ENCODE results near the gene MYBBP1A. TPM values are rescaled to one million over a fixed set of nuclear protein-coding genes. Genes with fewer than 3 reads are reported as not detected.

MYBBP1A gene
- total RNA-seq, 1 donor from 2014 or later = 92.0 TPM

- Histone ChIP-seq H3K27me3 (ENCODE audit: control insufficient read depth, insufficient read depth, low read length) (no peaks in the 10 kb centered on the region), H3K36me3 (ENCODE audit: control insufficient read depth, insufficient read depth, low read length) (peaks cover 9% of the 10 kb centered on the region), H3K4me3 (ENCODE audit: low read depth, low read length) (no peak overlapping the region)
- TF ChIP-seq CTCF (IDR thresholded peaks at IDR 0.05; ENCODE audit: insufficient read depth, low read length, poor library complexity, severe bottlenecking) = no peak
- no peak for DNase-seq (ENCODE audit: low read depth)
Measured at GRCh38 chr17:4529533-4530152, 25.5 kb downstream of the MYBBP1A start.

- peaks cover 8% of the 10 kb centered on the region for H3K36me3 ChIP-seq (ENCODE audit: control insufficient read depth, insufficient read depth, low read length)
- TF ChIP-seq CTCF (IDR thresholded peaks at IDR 0.05; ENCODE audit: insufficient read depth, low read length, poor library complexity, severe bottlenecking) = no peak
- H3K4me3 ChIP-seq (ENCODE audit: low read depth, low read length) = no peak overlapping the region
- no peaks in the 10 kb centered on the region for H3K27me3 ChIP-seq (ENCODE audit: control insufficient read depth, insufficient read depth, low read length)
- DNase-seq (ENCODE audit: low read depth) = no peak
Measured at GRCh38 chr17:4527566-4528125, 27.5 kb downstream of the MYBBP1A start.

GRCh38 chr17:4527134-4527533 is 28.1 kb downstream of the MYBBP1A start:
- peaks cover 8% of the 10 kb centered on the region for H3K36me3 ChIP-seq (ENCODE audit: control insufficient read depth, insufficient read depth, low read length)
- H3K27me3 ChIP-seq (ENCODE audit: control insufficient read depth, insufficient read depth, low read length) = no peaks in the 10 kb centered on the region
- H3K4me3 ChIP-seq (ENCODE audit: low read depth, low read length) = no peak overlapping the region
- no peak for DNase-seq (ENCODE audit: low read depth)
- TF ChIP-seq CTCF (IDR thresholded peaks at IDR 0.05; ENCODE audit: insufficient read depth, low read length, poor library complexity, severe bottlenecking) = no peak

- Histone ChIP-seq H3K27me3 (ENCODE audit: control insufficient read depth, insufficient read depth, low read length) (no peaks in the 10 kb centered on the region), H3K4me3 (ENCODE audit: low read depth, low read length) (no peak overlapping the region), H3K36me3 (ENCODE audit: control insufficient read depth, insufficient read depth, low read length) (peaks cover 8% of the 10 kb centered on the region)
- no peak for DNase-seq (ENCODE audit: low read depth)
- TF ChIP-seq CTCF (IDR thresholded peaks at IDR 0.05; ENCODE audit: insufficient read depth, low read length, poor library complexity, severe bottlenecking) = no peak
Measured at GRCh38 chr17:4525691-4526397, 29.3 kb downstream of the MYBBP1A start.

GRCh38 chr17:4523946-4524345 is 31.2 kb downstream of the MYBBP1A start:
- Histone ChIP-seq H3K4me3 (ENCODE audit: low read depth, low read length) (no peak overlapping the region), H3K27me3 (ENCODE audit: control insufficient read depth, insufficient read depth, low read length) (no peaks in the 10 kb centered on the region), H3K36me3 (ENCODE audit: control insufficient read depth, insufficient read depth, low read length) (peaks cover 4% of the 10 kb centered on the region)
- TF ChIP-seq CTCF (IDR thresholded peaks at IDR 0.05; ENCODE audit: insufficient read depth, low read length, poor library complexity, severe bottlenecking) = no peak
- DNase-seq (ENCODE audit: low read depth) = no peak
